ENCODE measurements around the gene SRSF3. TPM values are rescaled to one million over a fixed set of nuclear protein-coding genes. Genes with fewer than 3 reads are reported as not detected.

Gene SRSF3
- total and polyA plus RNA-seq, 2 donors (not counting 1 experiment from before 2014, with no cell fraction given), result 316 to 642 TPM

DNA sequence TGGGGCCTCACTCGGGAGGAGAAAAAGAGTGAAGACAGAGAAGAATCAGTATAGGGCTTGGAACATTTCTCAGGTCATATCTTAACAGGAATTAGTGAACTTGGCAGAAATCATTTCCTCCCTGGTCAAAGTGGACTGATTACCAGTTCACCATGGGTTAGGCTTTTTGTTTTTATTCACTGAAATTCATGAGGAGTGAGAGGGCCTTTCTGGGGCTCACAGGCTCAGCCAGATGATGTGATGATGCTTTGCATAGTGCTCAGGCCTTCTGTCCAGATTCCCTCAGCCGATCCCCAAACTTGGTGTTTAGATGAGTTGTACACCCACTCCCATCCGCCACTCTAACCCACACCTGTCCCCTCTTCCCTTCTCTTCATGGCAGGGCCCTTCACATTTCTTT, 32.5 kb downstream of the SRSF3 start:
- H3K27ac Mint-ChIP-seq, result no peak overlapping the region
- Histone ChIP-seq H3K27me3 (replicated peaks in 1 of 4; ENCODE audit: control extremely low read depth in 1 of 4, control insufficient read depth in 3 of 4, insufficient read depth in 4 of 4, low read length in 3 of 4) (no peaks in the 10 kb centered on the region), H3K27ac (ENCODE audit: low read length in 2 of 2) (no peak overlapping the region), H3K36me3 (replicated peaks in 1 of 2; ENCODE audit: control extremely low read depth in 1 of 2, control insufficient read depth in 1 of 2, extremely low read depth in 1 of 2, insufficient read depth in 2 of 2, low read length in 1 of 2) (no peaks in the 10 kb centered on the region), H3K9me3 (ENCODE audit: control extremely low read depth in 1 of 3, control insufficient read depth in 2 of 3, insufficient read depth in 1 of 3, low read length in 2 of 3) (no peaks in the 10 kb centered on the region), H3K4me3 (ENCODE audit: control extremely low read depth in 1 of 5, extremely low read depth in 1 of 5, insufficient read depth in 1 of 5, low read depth in 2 of 5, low read length in 4 of 5) (no peak overlapping the region), H2AFZ (ENCODE audit: insufficient read depth, low read depth, low read length, poor library complexity, severe bottlenecking) (no peak overlapping the region), H4K20me1 (ENCODE audit: control insufficient read depth, insufficient read depth, low read length, poor library complexity, severe bottlenecking) (no peaks in the 10 kb centered on the region), H3K9ac (ENCODE audit: low read length) (no peak overlapping the region), H3K4me1 (ENCODE audit: control insufficient read depth in 2 of 2, insufficient read depth in 2 of 2, low read length in 2 of 2) (peaks cover 30 to 43% of the 10 kb centered on the region in 2 donors), H3K79me2 (ENCODE audit: control insufficient read depth, insufficient read depth, low read length) (no peaks in the 10 kb centered on the region), H3K4me2 (replicated peaks; ENCODE audit: low read depth, low read length, poor library complexity, severe bottlenecking) (no peak overlapping the region)
- POLR2A ChIA-PET, result interaction anchor here (0.6 kb wide), 1 partner anchor 132 kb away, joined by 6 read pairs; no protein-coding TSS in a partner anchor
- intact Hi-C loops (cut with micrococcal nuclease), result no loop called here
- DNase-seq (no peak), ATAC-seq (ENCODE audit: low read depth) (no peak)
- TF ChIP-seq, protein P1, sequence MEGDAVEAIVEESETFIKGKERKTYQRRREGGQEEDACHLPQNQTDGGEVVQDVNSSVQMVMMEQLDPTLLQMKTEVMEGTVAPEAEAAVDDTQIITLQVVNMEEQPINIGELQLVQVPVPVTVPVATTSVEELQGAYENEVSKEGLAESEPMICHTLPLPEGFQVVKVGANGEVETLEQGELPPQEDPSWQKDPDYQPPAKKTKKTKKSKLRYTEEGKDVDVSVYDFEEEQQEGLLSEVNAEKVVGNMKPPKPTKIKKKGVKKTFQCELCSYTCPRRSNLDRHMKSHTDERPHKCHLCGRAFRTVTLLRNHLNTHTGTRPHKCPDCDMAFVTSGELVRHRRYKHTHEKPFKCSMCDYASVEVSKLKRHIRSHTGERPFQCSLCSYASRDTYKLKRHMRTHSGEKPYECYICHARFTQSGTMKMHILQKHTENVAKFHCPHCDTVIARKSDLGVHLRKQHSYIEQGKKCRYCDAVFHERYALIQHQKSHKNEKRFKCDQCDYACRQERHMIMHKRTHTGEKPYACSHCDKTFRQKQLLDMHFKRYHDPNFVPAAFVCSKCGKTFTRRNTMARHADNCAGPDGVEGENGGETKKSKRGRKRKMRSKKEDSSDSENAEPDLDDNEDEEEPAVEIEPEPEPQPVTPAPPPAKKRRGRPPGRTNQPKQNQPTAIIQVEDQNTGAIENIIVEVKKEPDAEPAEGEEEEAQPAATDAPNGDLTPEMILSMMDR (IDR thresholded peaks at IDR 0.05), result no peak
- TF ChIP-seq EZH2 (IDR thresholded peaks at IDR 0.05; ENCODE audit: borderline replicate concordance, insufficient read depth, low read depth, low read length, poor library complexity, severe bottlenecking), result no peak
- H3K4me1 Mint-ChIP-seq, result peaks cover 44% of the 10 kb centered on the region
- WGBS (ENCODE audit: insufficient coverage), result 96% methylated on average over 3 of the region's 3 CpGs
- H3K4me3 Mint-ChIP-seq, result no peak overlapping the region
- no peaks in the 10 kb centered on the region for H3K9me3 Mint-ChIP-seq (ENCODE audit: insufficient read depth)
- CTCF ChIA-PET, result interaction anchor here (1.1 to 5.8 kb wide), 5 partner anchors 16 to 133 kb away, joined by 3 to 94 read pairs (median 7); no protein-coding TSS in a partner anchor
- H3K27me3 Mint-ChIP-seq, result no peaks in the 10 kb centered on the region

GRCh38 chr6:36627141-36627540, 33.0 kb downstream of the SRSF3 start:
- H3K79me2 ChIP-seq (ENCODE audit: control insufficient read depth, insufficient read depth, low read length), result no peaks in the 10 kb centered on the region
- DNase-seq, result no peak
- intact Hi-C loops (cut with micrococcal nuclease), result no loop called here
- ChIA-PET CTCF (interaction anchor here (0.8 to 2.1 kb wide), 4 partner anchors 12 to 133 kb away, joined by 3 to 18 read pairs (median 6); partner anchors contain the start of gene CDKN1A), POLR2A (no interaction called here)
- no peak overlapping the region for H3K27ac ChIP-seq (ENCODE audit: low read length in 2 of 2)
- H3K4me3 ChIP-seq (ENCODE audit: control extremely low read depth in 1 of 5, extremely low read depth in 1 of 5, insufficient read depth in 1 of 5, low read depth in 2 of 5, low read length in 4 of 5), result no peak overlapping the region
- TF ChIP-seq, protein P1 (IDR thresholded peaks at IDR 0.05), result no peak
- no peak for TF ChIP-seq EZH2 (IDR thresholded peaks at IDR 0.05; ENCODE audit: borderline replicate concordance, insufficient read depth, low read depth, low read length, poor library complexity, severe bottlenecking)
- Mint-ChIP-seq H3K4me3 (no peak overlapping the region), H3K9me3 (ENCODE audit: insufficient read depth) (no peaks in the 10 kb centered on the region), H3K27ac (no peak overlapping the region), H3K27me3 (no peaks in the 10 kb centered on the region), H3K4me1 (peaks cover 44% of the 10 kb centered on the region)
- no peaks in the 10 kb centered on the region for H3K36me3 ChIP-seq (replicated peaks in 1 of 2; ENCODE audit: control extremely low read depth in 1 of 2, control insufficient read depth in 1 of 2, extremely low read depth in 1 of 2, insufficient read depth in 2 of 2, low read length in 1 of 2)
- H4K20me1 ChIP-seq (ENCODE audit: control insufficient read depth, insufficient read depth, low read length, poor library complexity, severe bottlenecking), result no peaks in the 10 kb centered on the region
- no peak overlapping the region for H2AFZ ChIP-seq (ENCODE audit: insufficient read depth, low read depth, low read length, poor library complexity, severe bottlenecking)
- no peak overlapping the region for H3K9ac ChIP-seq (ENCODE audit: low read length)
- no peak for ATAC-seq (ENCODE audit: low read depth)
- H3K9me3 ChIP-seq (ENCODE audit: control extremely low read depth in 1 of 3, control insufficient read depth in 2 of 3, insufficient read depth in 1 of 3, low read length in 2 of 3), result no peaks in the 10 kb centered on the region
- no peaks in the 10 kb centered on the region for H3K27me3 ChIP-seq (replicated peaks in 1 of 4; ENCODE audit: control extremely low read depth in 1 of 4, control insufficient read depth in 3 of 4, insufficient read depth in 4 of 4, low read length in 3 of 4)
- 95% methylated on average over 5 of the region's 5 CpGs for WGBS (ENCODE audit: insufficient coverage)
- H3K4me2 ChIP-seq (replicated peaks; ENCODE audit: low read depth, low read length, poor library complexity, severe bottlenecking), result no peak overlapping the region
- peaks cover 30 to 43% of the 10 kb centered on the region in 2 donors for H3K4me1 ChIP-seq (ENCODE audit: control insufficient read depth in 2 of 2, insufficient read depth in 2 of 2, low read length in 2 of 2)

All from B cell (primary cell).